Liver (tissue), 9 donors: ENCODE data around the gene DCDC1. TPM values are rescaled to one million over a fixed set of nuclear protein-coding genes. Genes with fewer than 3 reads are reported as not detected.
A peak's percentile ranks its signal among the peaks of the same experiment; 100 is the strongest.

Source experiments
- DNase-seq: peaks from one replicate; pipeline ENCODE4 v3.0.0-alpha.2; 2017; ENCODE audit warnings: low spot score
- H3K27ac ChIP-seq, 2 donors: one replicate each; pipeline ENCODE4 v1.7.0; 2013; ENCODE audit warnings: inconsistent platforms in 2 of 2, low read length in 2 of 2, control low read depth in 1 of 2, low read depth in 1 of 2, mild to moderate bottlenecking in 1 of 2
- H3K27me3 ChIP-seq, 4 donors: one replicate each; pipeline versions ENCODE4 v1.6.1 to v1.7.0; 2013; ENCODE audit warnings: low read length in 3 of 4, inconsistent platforms in 1 of 4, mild to moderate bottlenecking in 1 of 4, moderate library complexity in 1 of 4; ENCODE audit not compliant: control insufficient read depth in 4 of 4, insufficient read depth in 4 of 4
- H3K36me3 ChIP-seq, 4 donors: one replicate each; pipeline versions ENCODE4 v1.6.1 to v1.7.0; 2013; ENCODE audit warnings: low read length in 3 of 4, mild to moderate bottlenecking in 3 of 4, low read depth in 1 of 4, moderate library complexity in 1 of 4; ENCODE audit not compliant: control insufficient read depth in 4 of 4, insufficient read depth in 3 of 4
- H3K4me1 ChIP-seq, 4 donors: one replicate each; pipeline versions ENCODE4 v1.6.1 to v1.7.0; 2013; ENCODE audit warnings: low read length in 3 of 4, mild to moderate bottlenecking in 3 of 4, moderate library complexity in 1 of 4; ENCODE audit not compliant: control insufficient read depth in 4 of 4, insufficient read depth in 4 of 4
- H3K4me3 ChIP-seq, 3 donors: one replicate each; pipeline versions ENCODE4 v1.6.1 to v1.7.0; 2013; ENCODE audit warnings: low read length in 3 of 3, control low read depth in 1 of 3, low read depth in 1 of 3, mild to moderate bottlenecking in 1 of 3
- H3K9ac ChIP-seq, 2 donors: one replicate each; pipeline ENCODE4 v1.7.0; 2013; ENCODE audit warnings: low read length in 2 of 2, mild to moderate bottlenecking in 2 of 2, moderate library complexity in 2 of 2, control low read depth in 1 of 2, low read depth in 1 of 2
- H3K9me3 ChIP-seq, 4 donors: one replicate each; pipeline versions ENCODE4 v1.6.1 to v1.7.0; 2013; ENCODE audit warnings: low read length in 3 of 4; ENCODE audit not compliant: control insufficient read depth in 4 of 4
- EGR1 ChIP-seq, 2 donors: IDR thresholded peaks; 2 replicates each; pipeline ENCODE4 v1.6.1; 2016 to 2018; ENCODE audit warnings: antibody characterized with exemption in 2 of 2, low read depth in 2 of 2
- FOXA1 ChIP-seq: IDR thresholded peaks from 2 replicates; pipeline ENCODE4 v1.6.1; 2016; ENCODE audit warnings: antibody characterized with exemption
- HNF4A ChIP-seq, 2 donors: conservative IDR thresholded peaks; 2 replicates each; pipeline ENCODE4 v1.6.1; 2016; ENCODE audit warnings: antibody characterized with exemption in 2 of 2, mild to moderate bottlenecking in 2 of 2
- HNF4G ChIP-seq: IDR thresholded peaks from 2 replicates; pipeline ENCODE4 v1.6.1; 2016; ENCODE audit warnings: antibody characterized with exemption
- JUND ChIP-seq, 2 donors: IDR thresholded peaks; 2 replicates each; pipeline ENCODE4 v1.6.1; 2016; ENCODE audit warnings: antibody characterized with exemption in 2 of 2
- NR2F2 ChIP-seq: IDR thresholded peaks from 2 replicates; pipeline ENCODE4 v1.6.1; 2016; ENCODE audit warnings: antibody characterized with exemption
- RAD21 ChIP-seq, 2 donors: IDR thresholded peaks; 2 replicates each; pipeline ENCODE4 v1.6.1; 2016; ENCODE audit warnings: antibody characterized with exemption in 2 of 2, mild to moderate bottlenecking in 2 of 2
- RXRA ChIP-seq, 2 donors: IDR thresholded peaks; 2 replicates each; pipeline ENCODE4 v1.6.1; 2017 to 2018; ENCODE audit warnings: antibody characterized with exemption in 2 of 2, mild to moderate bottlenecking in 1 of 2
- SP1 ChIP-seq: IDR thresholded peaks from 2 replicates; pipeline ENCODE4 v1.6.1; 2018; ENCODE audit warnings: antibody characterized with exemption, mild to moderate bottlenecking
- TAF1 ChIP-seq: conservative IDR thresholded peaks from 2 replicates; pipeline ENCODE4 v1.6.1; 2016; ENCODE audit warnings: antibody characterized with exemption, mild to moderate bottlenecking
- YY1 ChIP-seq: IDR thresholded peaks from 2 replicates; pipeline ENCODE4 v1.6.1; 2016; ENCODE audit warnings: antibody characterized with exemption, mild to moderate bottlenecking
- WGBS: extraction: QIAGEN DNeasy Blood & Tissue Kit; methylation state at CpG from one replicate; pipeline ENCODE4 v1.1.7; 2013; 5-methylcytosine and 5-hydroxymethylcytosine counted together
- polyA plus RNA-seq, 2 donors: library from polyadenylated mRNA; stranded (reverse) in 1 of 2; unstranded in 1 of 2; fragments of 200-250 nt in 1 of 2; fragments of >200 nt in 1 of 2; fragmentation: Nextera tagmentation in 1 of 2; extraction: Ambion mirVana in 1 of 2; gene quantifications; one replicate each; pipeline versions ENCODE4 v1.2.1 to v1.2.3, GENCODE V29; 2013 to 2015
- total RNA-seq, 2 donors: library from RNA; depleted of rRNA; stranded (reverse); fragments of >200 nt; gene quantifications; one replicate each; pipeline ENCODE4 v1.2.3, GENCODE V29; 2014
- TF ChIP-seq, protein P1 (sequence below): IDR thresholded peaks from 2 replicates; pipeline ENCODE4 v1.6.1; 2016; ENCODE audit warnings: antibody characterized with exemption
- TF ChIP-seq, protein P2 (sequence below): IDR thresholded peaks from 2 replicates; pipeline ENCODE4 v1.6.1; 2016; ENCODE audit warnings: antibody characterized with exemption, mild to moderate bottlenecking
- TF ChIP-seq, protein P3 (sequence below): fragments of 150-350 bp; IDR thresholded peaks from 2 replicates; pipeline ENCODE4 v1.5.1; 2017; ENCODE audit warnings: improper control_type of control experiment, low read depth, low read length; ENCODE audit not compliant: missing input control
- TF ChIP-seq, protein P4 (sequence below): IDR thresholded peaks from 2 replicates; pipeline ENCODE4 v1.6.1; 2016; ENCODE audit warnings: antibody characterized with exemption
- donor health status: healthy.
- donor health status: healthy.
- donor health status: healthy.
- donor health status: healthy.
- donor health status: healthy.

Gene DCDC1
- total and polyA plus RNA-seq, 4 donors: 0.38 to 3.5 (median 2.0) TPM

DNA sequence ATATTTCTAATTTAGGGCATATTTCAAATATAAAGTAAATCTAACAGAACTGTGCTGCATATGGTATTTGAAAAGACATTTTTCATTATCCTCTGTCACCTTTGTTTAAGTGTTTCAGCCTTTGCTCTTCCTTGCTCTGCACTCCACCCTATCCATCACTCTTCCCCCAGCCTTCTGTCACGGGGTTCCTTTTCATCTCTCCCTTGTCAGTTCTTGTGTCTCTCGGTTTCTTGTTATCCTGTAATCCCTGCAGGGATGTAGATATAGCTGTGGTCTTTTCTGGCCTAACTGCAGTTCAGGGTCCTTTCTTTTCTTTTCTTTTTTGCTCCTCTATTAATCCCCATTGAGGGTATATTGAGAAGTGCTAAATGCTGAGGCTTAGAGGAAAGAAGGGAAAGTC, 261.9 kb downstream of the DCDC1 start:
- Histone ChIP-seq H3K27ac (no peak overlapping the region), H3K9ac (no peak overlapping the region), H3K27me3 (no peaks in the 10 kb centered on the region), H3K36me3 (no peaks in the 10 kb centered on the region), H3K9me3 (no peaks in the 10 kb centered on the region), H3K4me3 (no peak overlapping the region), H3K4me1 (peaks cover 1 to 8% (median 5%) of the 10 kb centered on the region in 4 donors)
- WGBS: 57% methylated on average over 2 of the region's 2 CpGs
- DNase-seq: no peak
- TF ChIP-seq, protein P1, sequence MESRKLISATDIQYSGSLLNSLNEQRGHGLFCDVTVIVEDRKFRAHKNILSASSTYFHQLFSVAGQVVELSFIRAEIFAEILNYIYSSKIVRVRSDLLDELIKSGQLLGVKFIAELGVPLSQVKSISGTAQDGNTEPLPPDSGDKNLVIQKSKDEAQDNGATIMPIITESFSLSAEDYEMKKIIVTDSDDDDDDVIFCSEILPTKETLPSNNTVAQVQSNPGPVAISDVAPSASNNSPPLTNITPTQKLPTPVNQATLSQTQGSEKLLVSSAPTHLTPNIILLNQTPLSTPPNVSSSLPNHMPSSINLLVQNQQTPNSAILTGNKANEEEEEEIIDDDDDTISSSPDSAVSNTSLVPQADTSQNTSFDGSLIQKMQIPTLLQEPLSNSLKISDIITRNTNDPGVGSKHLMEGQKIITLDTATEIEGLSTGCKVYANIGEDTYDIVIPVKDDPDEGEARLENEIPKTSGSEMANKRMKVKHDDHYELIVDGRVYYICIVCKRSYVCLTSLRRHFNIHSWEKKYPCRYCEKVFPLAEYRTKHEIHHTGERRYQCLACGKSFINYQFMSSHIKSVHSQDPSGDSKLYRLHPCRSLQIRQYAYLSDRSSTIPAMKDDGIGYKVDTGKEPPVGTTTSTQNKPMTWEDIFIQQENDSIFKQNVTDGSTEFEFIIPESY: no peak
- TF ChIP-seq SP1 (no peak), NR2F2 (no peak), YY1 (no peak), HNF4G (no peak), RXRA (IDR thresholded peaks at IDR 0.05) (no peak), JUND (IDR thresholded peaks at IDR 0.05) (no peak), EGR1 (IDR thresholded peaks at IDR 0.05; ENCODE audit: low read depth in 2 of 2) (no peak), FOXA1 (no peak), RAD21 (IDR thresholded peaks at IDR 0.05) (no peak)
- TF ChIP-seq, protein P2, sequence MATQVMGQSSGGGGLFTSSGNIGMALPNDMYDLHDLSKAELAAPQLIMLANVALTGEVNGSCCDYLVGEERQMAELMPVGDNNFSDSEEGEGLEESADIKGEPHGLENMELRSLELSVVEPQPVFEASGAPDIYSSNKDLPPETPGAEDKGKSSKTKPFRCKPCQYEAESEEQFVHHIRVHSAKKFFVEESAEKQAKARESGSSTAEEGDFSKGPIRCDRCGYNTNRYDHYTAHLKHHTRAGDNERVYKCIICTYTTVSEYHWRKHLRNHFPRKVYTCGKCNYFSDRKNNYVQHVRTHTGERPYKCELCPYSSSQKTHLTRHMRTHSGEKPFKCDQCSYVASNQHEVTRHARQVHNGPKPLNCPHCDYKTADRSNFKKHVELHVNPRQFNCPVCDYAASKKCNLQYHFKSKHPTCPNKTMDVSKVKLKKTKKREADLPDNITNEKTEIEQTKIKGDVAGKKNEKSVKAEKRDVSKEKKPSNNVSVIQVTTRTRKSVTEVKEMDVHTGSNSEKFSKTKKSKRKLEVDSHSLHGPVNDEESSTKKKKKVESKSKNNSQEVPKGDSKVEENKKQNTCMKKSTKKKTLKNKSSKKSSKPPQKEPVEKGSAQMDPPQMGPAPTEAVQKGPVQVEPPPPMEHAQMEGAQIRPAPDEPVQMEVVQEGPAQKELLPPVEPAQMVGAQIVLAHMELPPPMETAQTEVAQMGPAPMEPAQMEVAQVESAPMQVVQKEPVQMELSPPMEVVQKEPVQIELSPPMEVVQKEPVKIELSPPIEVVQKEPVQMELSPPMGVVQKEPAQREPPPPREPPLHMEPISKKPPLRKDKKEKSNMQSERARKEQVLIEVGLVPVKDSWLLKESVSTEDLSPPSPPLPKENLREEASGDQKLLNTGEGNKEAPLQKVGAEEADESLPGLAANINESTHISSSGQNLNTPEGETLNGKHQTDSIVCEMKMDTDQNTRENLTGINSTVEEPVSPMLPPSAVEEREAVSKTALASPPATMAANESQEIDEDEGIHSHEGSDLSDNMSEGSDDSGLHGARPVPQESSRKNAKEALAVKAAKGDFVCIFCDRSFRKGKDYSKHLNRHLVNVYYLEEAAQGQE: no peak
- TF ChIP-seq, protein P3, sequence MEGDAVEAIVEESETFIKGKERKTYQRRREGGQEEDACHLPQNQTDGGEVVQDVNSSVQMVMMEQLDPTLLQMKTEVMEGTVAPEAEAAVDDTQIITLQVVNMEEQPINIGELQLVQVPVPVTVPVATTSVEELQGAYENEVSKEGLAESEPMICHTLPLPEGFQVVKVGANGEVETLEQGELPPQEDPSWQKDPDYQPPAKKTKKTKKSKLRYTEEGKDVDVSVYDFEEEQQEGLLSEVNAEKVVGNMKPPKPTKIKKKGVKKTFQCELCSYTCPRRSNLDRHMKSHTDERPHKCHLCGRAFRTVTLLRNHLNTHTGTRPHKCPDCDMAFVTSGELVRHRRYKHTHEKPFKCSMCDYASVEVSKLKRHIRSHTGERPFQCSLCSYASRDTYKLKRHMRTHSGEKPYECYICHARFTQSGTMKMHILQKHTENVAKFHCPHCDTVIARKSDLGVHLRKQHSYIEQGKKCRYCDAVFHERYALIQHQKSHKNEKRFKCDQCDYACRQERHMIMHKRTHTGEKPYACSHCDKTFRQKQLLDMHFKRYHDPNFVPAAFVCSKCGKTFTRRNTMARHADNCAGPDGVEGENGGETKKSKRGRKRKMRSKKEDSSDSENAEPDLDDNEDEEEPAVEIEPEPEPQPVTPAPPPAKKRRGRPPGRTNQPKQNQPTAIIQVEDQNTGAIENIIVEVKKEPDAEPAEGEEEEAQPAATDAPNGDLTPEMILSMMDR: no peak
- TF ChIP-seq, protein P4, sequence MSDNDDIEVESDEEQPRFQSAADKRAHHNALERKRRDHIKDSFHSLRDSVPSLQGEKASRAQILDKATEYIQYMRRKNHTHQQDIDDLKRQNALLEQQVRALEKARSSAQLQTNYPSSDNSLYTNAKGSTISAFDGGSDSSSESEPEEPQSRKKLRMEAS: no peak

DNA sequence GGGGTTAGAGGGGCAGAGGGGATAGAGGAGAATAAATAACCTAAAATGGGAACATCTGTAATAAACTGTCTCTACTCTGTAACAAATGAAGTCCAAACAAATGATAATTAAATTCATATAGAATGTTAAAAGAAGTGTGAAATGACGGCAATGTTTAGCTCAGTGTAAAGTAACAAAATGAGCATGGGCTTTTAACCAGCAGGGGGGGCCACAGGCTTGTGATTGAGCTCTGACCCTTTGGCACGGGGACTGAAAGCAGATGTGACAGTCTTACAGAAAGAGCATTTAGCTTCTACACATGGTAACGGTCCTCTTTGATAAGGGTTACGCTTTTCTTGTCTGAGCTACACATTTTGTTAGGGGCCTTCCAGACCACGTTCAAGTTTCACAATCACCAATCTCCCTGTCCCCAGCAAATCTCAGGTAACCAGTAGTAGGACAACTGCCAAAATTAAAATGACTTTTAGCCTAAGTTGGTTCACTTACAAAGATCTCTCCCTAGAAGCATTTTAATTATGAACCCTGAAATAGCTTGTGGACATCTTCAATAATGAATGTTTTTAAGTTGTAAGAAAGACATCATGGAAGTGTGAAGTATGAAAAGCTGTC, 262.5 kb downstream of the DCDC1 start:
- Histone ChIP-seq H3K27me3 (no peaks in the 10 kb centered on the region), H3K9ac (peak overlapping the region in 1 of 2 donors; percentile 19), H3K9me3 (no peaks in the 10 kb centered on the region), H3K27ac (no peak overlapping the region), H3K36me3 (no peaks in the 10 kb centered on the region), H3K4me1 (peaks cover 1 to 13% (median 5%) of the 10 kb centered on the region in 4 donors), H3K4me3 (peak overlapping the region in 1 of 3 donors; percentile 24)
- 7% methylated on average over 5 of the region's 5 CpGs for WGBS
- DNase-seq: peak; percentile 69
- no peak for TF ChIP-seq TAF1
- no peak for TF ChIP-seq NR2F2
- TF ChIP-seq, protein P4: no peak
- TF ChIP-seq HNF4A (conservative IDR thresholded peaks at IDR 0.05): peak; percentile 25 to 33
- no peak for TF ChIP-seq SP1
- TF ChIP-seq, protein P3: peak; percentile 79
- peak; percentile 91 to 93 for TF ChIP-seq RAD21 (IDR thresholded peaks at IDR 0.05)
- TF ChIP-seq RXRA (IDR thresholded peaks at IDR 0.05): no peak
